A673 (cell line): ENCODE measurements around the gene XYLT1.

Experiments used
- CTCF ChIP-seq: fragments of 300-800, 200-600 bp; sonication (generic); conservative IDR thresholded peaks from 2 replicates; pipeline ENCODE4 v1.5.1; 2017; ENCODE audit warnings: low read depth, mild to moderate bottlenecking, antibody characterized with exemption, low read length, moderate library complexity, mixed read lengths
- EZH2 ChIP-seq: fragments of 200-600 bp; sonication (generic); IDR thresholded peaks from 2 replicates; pipeline ENCODE4 v1.6.1; 2017; ENCODE audit warnings: borderline replicate concordance, low read depth, mild to moderate bottlenecking, mixed read lengths, antibody characterized with exemption, low read length; ENCODE audit not compliant: poor library complexity, severe bottlenecking

- TF ChIP-seq CTCF: no peak
- TF ChIP-seq EZH2: no peak
Measured at GRCh38 chr16:17149904-17150483, 320.8 kb downstream of the XYLT1 start.
